Body of pancreas (tissue), 4 donors: ENCODE results near the gene AUTS2. TPM values are rescaled to one million over a fixed set of nuclear protein-coding genes. Genes with fewer than 3 reads are reported as not detected.

ENCODE experiments used
- ATAC-seq: fragments of 150-250 bp; one replicate; pipeline ENCODE4 v1.9.1; 2016
- DNase-seq, 4 donors: peaks; one replicate each; pipeline ENCODE4 v3.0.0-alpha.2; 2019
- H3K27ac ChIP-seq, 4 donors: fragments of 200-600 bp; sonication (generic); 1 replicate in 3 of 4; 2 replicates in 1 of 4; pipeline versions ENCODE4 v1.5.1 to v1.6.1; 2016 to 2019; ENCODE audit warnings: mild to moderate bottlenecking in 1 of 4, mixed read lengths in 1 of 4, moderate library complexity in 1 of 4
- H3K27me3 ChIP-seq, 2 donors: fragments of 200-600 bp; sonication (generic); one replicate each; pipeline ENCODE4 v1.6.0; 2016; ENCODE audit warnings: mild to moderate bottlenecking in 1 of 2
- H3K36me3 ChIP-seq, 2 donors: fragments of 200-600 bp; sonication (generic); replicated peaks in 1 of 2; 2 replicates each; pipeline ENCODE4 v1.5.1; 2016; ENCODE audit warnings: low read depth in 2 of 2; ENCODE audit not compliant: insufficient read depth in 1 of 2
- H3K4me1 ChIP-seq: fragments of 200-600 bp; sonication (generic); one replicate; pipeline ENCODE4 v1.6.0; 2016
- H3K4me3 ChIP-seq, 2 donors: fragments of 200-600 bp; sonication (generic); 1 replicate in 1 of 2; 2 replicates in 1 of 2; pipeline ENCODE4 v1.5.1; 2016 to 2019
- H3K9me3 ChIP-seq, 3 donors: fragments of 200-600 bp; sonication (generic); 1 replicate in 2 of 3; 2 replicates in 1 of 3; pipeline ENCODE4 v1.5.1; 2016
- CTCF ChIP-seq, 7 experiments: fragments of 450-650 bp in 4 of 7; fragments of 200-600 bp in 3 of 7; sonication (generic) in 3 of 7; IDR thresholded peaks; one replicate each; pipeline ENCODE4 v1.5.1; 2016 to 2019; ENCODE audit warnings: antibody characterized with exemption in 7 of 7
- POLR2A ChIP-seq, 3 donors: fragments of 450-650 bp; IDR thresholded peaks; one replicate each; pipeline ENCODE4 v1.6.1; 2016; ENCODE audit warnings: antibody characterized with exemption in 3 of 3, mild to moderate bottlenecking in 2 of 3
- WGBS, 2 donors: methylation state at CpG; one replicate each; pipeline ENCODE4 v1.1.5; 2017; 5-methylcytosine and 5-hydroxymethylcytosine counted together
- intact Hi-C: fragments of 100-400 bp; cut with DNase I; formaldehyde crosslinking; loops from one replicate; pipeline ENCODE4 v1.15.1; 2023
- total RNA-seq, 2 donors: library from RNA; depleted of rRNA; stranded (reverse); fragments of >200 nt; gene quantifications; one replicate each; pipeline ENCODE4 v1.1.0, GENCODE V29; 2016

The AUTS2 gene
- total RNA-seq, 2 donors from 2014 or later: 11.7 to 18.5 TPM

GRCh38 chr7:70303309-70303708 is 705.0 kb downstream of the AUTS2 start:
- intact Hi-C loops: no loop called here
- Histone ChIP-seq H3K4me1 (no peaks in the 10 kb centered on the region), H3K36me3 (no peaks in the 10 kb centered on the region), H3K9me3 (no peaks in the 10 kb centered on the region), H3K4me3 (no peak overlapping the region), H3K27me3 (no peaks in the 10 kb centered on the region), H3K27ac (no peak overlapping the region)
- DNase-seq (no peak), ATAC-seq (no peak)
- TF ChIP-seq POLR2A (IDR thresholded peaks at IDR 0.05): no peak
- TF ChIP-seq CTCF (IDR thresholded peaks at IDR 0.05): no peak
- WGBS, 2 donors: 84 to 88% methylated on average over 7 of the region's 7 CpGs

GRCh38 chr7:70303780-70304179 is 705.5 kb downstream of the AUTS2 start:
- WGBS, 2 donors: 82 to 90% methylated on average over 2 of the region's 2 CpGs
- H3K27me3 ChIP-seq: no peaks in the 10 kb centered on the region
- no peaks in the 10 kb centered on the region for H3K9me3 ChIP-seq
- DNase-seq: no peak
- intact Hi-C loops: no loop called here
- H3K36me3 ChIP-seq: no peaks in the 10 kb centered on the region
- H3K4me3 ChIP-seq: no peak overlapping the region
- TF ChIP-seq CTCF (IDR thresholded peaks at IDR 0.05) (no peak), POLR2A (IDR thresholded peaks at IDR 0.05) (no peak)
- H3K4me1 ChIP-seq: no peaks in the 10 kb centered on the region
- ATAC-seq: no peak
- no peak overlapping the region for H3K27ac ChIP-seq

GRCh38 chr7:70306173-70306572 is 707.9 kb downstream of the AUTS2 start:
- no peaks in the 10 kb centered on the region for H3K36me3 ChIP-seq
- TF ChIP-seq CTCF (IDR thresholded peaks at IDR 0.05): no peak
- TF ChIP-seq POLR2A (IDR thresholded peaks at IDR 0.05): no peak
- H3K27ac ChIP-seq: no peak overlapping the region
- no peak for ATAC-seq
- no peaks in the 10 kb centered on the region for H3K9me3 ChIP-seq
- no peaks in the 10 kb centered on the region for H3K27me3 ChIP-seq
- DNase-seq: no peak
- no peak overlapping the region for H3K4me3 ChIP-seq
- 70 to 76% methylated on average over 2 of the region's 2 CpGs for WGBS, 2 donors
- intact Hi-C loops: no loop called here
- H3K4me1 ChIP-seq: no peaks in the 10 kb centered on the region

- TF ChIP-seq CTCF (IDR thresholded peaks at IDR 0.05): no peak
- no peak for TF ChIP-seq POLR2A (IDR thresholded peaks at IDR 0.05)
- Histone ChIP-seq H3K4me3 (no peak overlapping the region), H3K4me1 (no peaks in the 10 kb centered on the region), H3K36me3 (no peaks in the 10 kb centered on the region), H3K27ac (no peak overlapping the region), H3K27me3 (no peaks in the 10 kb centered on the region), H3K9me3 (no peaks in the 10 kb centered on the region)
- ATAC-seq: no peak
- intact Hi-C loops: no loop called here
- 59 to 65% methylated on average over 3 of the region's 3 CpGs for WGBS, 2 donors
- no peak for DNase-seq
Observed at GRCh38 chr7:70307544-70308106, 709.4 kb downstream of the AUTS2 start.

GRCh38 chr7:70312336-70312735 is 714.1 kb downstream of the AUTS2 start:
- intact Hi-C loops: no loop called here
- DNase-seq (no peak), ATAC-seq (no peak)
- Histone ChIP-seq H3K27ac (no peak overlapping the region), H3K9me3 (no peaks in the 10 kb centered on the region), H3K36me3 (no peaks in the 10 kb centered on the region), H3K27me3 (no peaks in the 10 kb centered on the region), H3K4me3 (no peak overlapping the region), H3K4me1 (no peaks in the 10 kb centered on the region)
- 45 to 57% methylated on average over 1 of the region's 1 CpG for WGBS, 2 donors
- no peak for TF ChIP-seq POLR2A (IDR thresholded peaks at IDR 0.05)
- TF ChIP-seq CTCF (IDR thresholded peaks at IDR 0.05): no peak
